BE2C (cell line): Measurements from ENCODE around the gene GPR26.

Experiments used
- DNase-seq: peaks from one replicate; pipeline ENCODE4 v3.0.0-alpha.2; 2020
- H3K27me3 ChIP-seq: fragments of 250-450 bp; sonication (Bioruptor Pico); 2 replicates; pipeline ENCODE4 v1.5.1; 2020; ENCODE audit warnings: mild to moderate bottlenecking
- H3K36me3 ChIP-seq: fragments of 250-450 bp; sonication (Bioruptor Pico); 2 replicates; pipeline ENCODE4 v1.5.1; 2020; ENCODE audit warnings: mild to moderate bottlenecking
- H3K4me1 ChIP-seq: fragments of 250-450 bp; sonication (Bioruptor Pico); 2 replicates; pipeline ENCODE4 v1.5.1; 2020
- H3K4me3 ChIP-seq: 2 replicates; pipeline ENCODE4 v1.5.1; 2011; ENCODE audit warnings: low read depth, low read length
- H3K9me3 ChIP-seq: fragments of 250-450 bp; sonication (Bioruptor Pico); 2 replicates; pipeline ENCODE4 v1.5.1; 2020
- CTCF ChIP-seq: IDR thresholded peaks from 2 replicates; pipeline ENCODE4 v1.5.1; 2012; ENCODE audit warnings: mild to moderate bottlenecking, low read depth, low read length

GPR26 gene

DNA sequence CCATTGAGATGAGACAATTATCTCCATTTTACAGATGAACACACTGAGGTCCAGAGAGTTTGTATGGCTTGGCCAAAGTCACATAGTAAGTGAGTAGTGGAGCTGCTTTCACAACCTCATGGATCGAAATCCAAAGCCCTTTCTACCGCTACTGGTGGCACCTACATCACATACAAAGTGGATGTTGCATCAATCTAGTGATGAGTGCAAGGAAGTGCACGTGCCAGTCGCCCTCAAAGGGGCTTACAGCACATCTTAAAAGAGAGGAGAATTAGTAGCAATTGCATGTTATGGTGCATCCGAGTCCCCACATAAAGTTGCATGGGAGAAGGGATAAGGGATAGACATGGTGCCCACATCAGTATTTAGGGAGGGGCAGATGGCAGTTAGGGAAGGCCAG, 31.0 kb upstream of the GPR26 start:
- TF ChIP-seq CTCF = no peak
- Histone ChIP-seq H3K4me1 (no peaks in the 10 kb centered on the region), H3K27me3 (no peaks in the 10 kb centered on the region), H3K36me3 (no peaks in the 10 kb centered on the region), H3K9me3 (no peaks in the 10 kb centered on the region), H3K4me3 (no peak overlapping the region)
- DNase-seq = no peak

- no peak for TF ChIP-seq CTCF
- H3K27me3 ChIP-seq = no peaks in the 10 kb centered on the region
- H3K4me1 ChIP-seq = no peaks in the 10 kb centered on the region
- no peaks in the 10 kb centered on the region for H3K9me3 ChIP-seq
- DNase-seq = no peak
- no peak overlapping the region for H3K4me3 ChIP-seq
- H3K36me3 ChIP-seq = no peaks in the 10 kb centered on the region
Measured at GRCh38 chr10:123635745-123636144, 30.4 kb upstream of the GPR26 start.

DNA sequence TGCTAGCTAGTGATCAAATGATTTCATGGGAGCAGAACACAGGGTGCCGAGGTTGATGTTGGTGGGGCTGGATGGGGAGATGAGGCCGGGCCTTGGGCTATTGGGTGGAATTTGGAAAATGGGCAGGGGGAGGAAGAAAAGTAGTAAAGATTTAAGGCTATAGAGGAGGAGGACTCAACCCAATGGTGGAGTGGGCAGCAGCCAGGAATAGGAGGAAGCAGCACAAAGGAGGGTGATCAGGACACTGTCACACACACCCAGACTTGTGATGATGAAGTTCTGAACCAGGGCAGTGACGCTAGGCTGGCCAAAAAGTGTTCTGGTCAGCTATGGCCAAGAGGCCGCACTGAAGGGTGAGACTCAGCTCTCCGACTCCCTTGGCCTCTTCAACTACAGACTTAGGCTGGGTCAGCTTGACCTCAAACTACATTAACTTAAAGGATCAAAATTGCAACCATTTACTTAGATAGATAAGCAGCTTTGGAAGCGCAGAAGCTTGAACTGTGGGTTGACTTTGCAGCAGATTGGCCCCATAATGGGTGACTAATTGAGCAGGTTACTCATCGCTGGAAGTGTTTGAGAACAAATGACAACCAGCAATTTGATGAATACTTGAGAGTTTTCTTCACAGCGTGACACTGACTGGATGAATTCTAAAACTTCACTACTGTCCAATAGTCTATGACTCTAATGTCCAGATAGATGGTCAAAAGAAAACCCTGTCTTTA, 29.4 kb upstream of the GPR26 start:
- Histone ChIP-seq H3K4me1 (no peaks in the 10 kb centered on the region), H3K36me3 (no peaks in the 10 kb centered on the region), H3K4me3 (no peak overlapping the region), H3K27me3 (no peaks in the 10 kb centered on the region), H3K9me3 (no peaks in the 10 kb centered on the region)
- TF ChIP-seq CTCF = no peak
- no peak for DNase-seq

- Histone ChIP-seq H3K4me3 (no peak overlapping the region), H3K9me3 (no peaks in the 10 kb centered on the region), H3K27me3 (no peaks in the 10 kb centered on the region), H3K36me3 (no peaks in the 10 kb centered on the region), H3K4me1 (no peaks in the 10 kb centered on the region)
- DNase-seq = no peak
- no peak for TF ChIP-seq CTCF
Measured at GRCh38 chr10:123637326-123637880, 28.8 kb upstream of the GPR26 start.

GRCh38 chr10:123639131-123639530, 27.0 kb upstream of the GPR26 start:
- no peak for DNase-seq
- no peaks in the 10 kb centered on the region for H3K27me3 ChIP-seq
- no peaks in the 10 kb centered on the region for H3K4me1 ChIP-seq
- H3K36me3 ChIP-seq = no peaks in the 10 kb centered on the region
- H3K9me3 ChIP-seq = no peaks in the 10 kb centered on the region
- no peak overlapping the region for H3K4me3 ChIP-seq
- no peak for TF ChIP-seq CTCF

GRCh38 chr10:123640016-123640535, 26.1 kb upstream of the GPR26 start:
- H3K4me3 ChIP-seq = no peak overlapping the region
- no peak for DNase-seq
- H3K27me3 ChIP-seq = no peaks in the 10 kb centered on the region
- no peaks in the 10 kb centered on the region for H3K36me3 ChIP-seq
- no peaks in the 10 kb centered on the region for H3K9me3 ChIP-seq
- H3K4me1 ChIP-seq = no peaks in the 10 kb centered on the region
- no peak for TF ChIP-seq CTCF
